HEK293 (cell line): ENCODE data around the gene SLC8A3.

Source experiments
- FEZF1 ChIP-seq: fragments of 450-650 bp; formaldehyde crosslinking; IDR thresholded peaks from 2 replicates; pipeline ENCODE4 v1.5.1; 2016; ENCODE audit warnings: missing biosample characterization, missing genetic modification characterization
- GFI1B ChIP-seq: fragments of 450-650 bp; formaldehyde crosslinking; IDR thresholded peaks from 2 replicates; pipeline ENCODE4 v1.5.1; 2016; ENCODE audit warnings: missing biosample characterization, missing genetic modification characterization
- GLI4 ChIP-seq: fragments of 450-650 bp; formaldehyde crosslinking; IDR thresholded peaks from 2 replicates; pipeline ENCODE4 v1.5.1; 2016; ENCODE audit warnings: missing biosample characterization, missing genetic modification characterization
- GLIS2 ChIP-seq: fragments of 450-650 bp; formaldehyde crosslinking; IDR thresholded peaks from 2 replicates; pipeline ENCODE4 v1.5.1; 2016; ENCODE audit warnings: missing biosample characterization, missing genetic modification characterization
- IKZF3 ChIP-seq: fragments of 450-650 bp; IDR thresholded peaks from 2 replicates; pipeline ENCODE4 v1.5.0; 2018; ENCODE audit warnings: missing biosample characterization, mild to moderate bottlenecking, missing genetic modification characterization, moderate library complexity
- KLF16 ChIP-seq: fragments of 450-650 bp; formaldehyde crosslinking; IDR thresholded peaks from 2 replicates; pipeline ENCODE4 v1.5.1; 2017; ENCODE audit warnings: missing biosample characterization, missing genetic modification characterization
- KLF7 ChIP-seq: fragments of 450-650 bp; formaldehyde crosslinking; IDR thresholded peaks from 2 replicates; pipeline ENCODE4 v1.5.1; 2016; ENCODE audit warnings: missing biosample characterization, missing genetic modification characterization, borderline replicate concordance
- KLF8 ChIP-seq: fragments of 450-650 bp; formaldehyde crosslinking; IDR thresholded peaks from 2 replicates; pipeline ENCODE4 v1.5.1; 2016; ENCODE audit warnings: missing biosample characterization, missing genetic modification characterization
- SCRT2 ChIP-seq: fragments of 450-650 bp; formaldehyde crosslinking; IDR thresholded peaks from 2 replicates; pipeline ENCODE4 v1.5.1; 2016; ENCODE audit warnings: missing biosample characterization, missing genetic modification characterization
- SP2 ChIP-seq: fragments of 450-650 bp; formaldehyde crosslinking; IDR thresholded peaks from 2 replicates; pipeline ENCODE4 v1.5.1; 2016; ENCODE audit warnings: missing biosample characterization, missing genetic modification characterization
- ZBTB20 ChIP-seq: fragments of 450-650 bp; formaldehyde crosslinking; IDR thresholded peaks from 2 replicates; pipeline ENCODE4 v1.5.1; 2016; ENCODE audit warnings: missing biosample characterization, missing genetic modification characterization
- ZEB2 ChIP-seq: fragments of 450-650 bp; formaldehyde crosslinking; IDR thresholded peaks from 2 replicates; pipeline ENCODE4 v1.5.1; 2016; ENCODE audit warnings: missing biosample characterization, missing genetic modification characterization
- ZFP37 ChIP-seq: fragments of 450-650 bp; formaldehyde crosslinking; IDR thresholded peaks from 2 replicates; pipeline ENCODE4 v1.5.1; 2016; ENCODE audit warnings: missing biosample characterization, missing genetic modification characterization
- ZFP41 ChIP-seq: fragments of 450-650 bp; formaldehyde crosslinking; IDR thresholded peaks from 2 replicates; pipeline ENCODE4 v1.5.1; 2016; ENCODE audit warnings: missing biosample characterization, missing genetic modification characterization, borderline replicate concordance
- ZNF146 ChIP-seq: fragments of 450-650 bp; formaldehyde crosslinking; IDR thresholded peaks from 2 replicates; pipeline ENCODE4 v1.5.1; 2016; ENCODE audit warnings: missing biosample characterization, missing genetic modification characterization
- ZNF184 ChIP-seq: fragments of 450-650 bp; IDR thresholded peaks from 2 replicates; pipeline ENCODE4 v1.5.1; 2018; ENCODE audit warnings: missing biosample characterization, mild to moderate bottlenecking, missing genetic modification characterization
- ZNF366 ChIP-seq: fragments of 450-650 bp; formaldehyde crosslinking; conservative IDR thresholded peaks from 2 replicates; pipeline ENCODE4 v1.5.1; 2016; ENCODE audit warnings: missing biosample characterization, missing genetic modification characterization
- ZNF449 ChIP-seq: fragments of 450-650 bp; formaldehyde crosslinking; IDR thresholded peaks from 2 replicates; pipeline ENCODE4 v1.5.1; 2017; ENCODE audit warnings: missing biosample characterization, mild to moderate bottlenecking, missing genetic modification characterization, moderate library complexity
- ZNF510 ChIP-seq: fragments of 450-650 bp; formaldehyde crosslinking; IDR thresholded peaks from 2 replicates; pipeline ENCODE4 v1.5.1; 2018; ENCODE audit warnings: mild to moderate bottlenecking, missing genetic modification characterization, missing biosample characterization; ENCODE audit not compliant: insufficient replicate concordance
- ZNF561 ChIP-seq: fragments of 450-650 bp; IDR thresholded peaks from 2 replicates; pipeline ENCODE4 v1.5.1; 2018; ENCODE audit warnings: missing biosample characterization, missing genetic modification characterization, borderline replicate concordance
- ZNF692 ChIP-seq: fragments of 450-650 bp; formaldehyde crosslinking; IDR thresholded peaks from 2 replicates; pipeline ENCODE4 v1.5.1; 2016; ENCODE audit warnings: missing biosample characterization, missing genetic modification characterization
- ZNF777 ChIP-seq: fragments of 450-650 bp; formaldehyde crosslinking; IDR thresholded peaks from 2 replicates; pipeline ENCODE4 v1.5.1; 2017; ENCODE audit warnings: missing biosample characterization, missing genetic modification characterization, borderline replicate concordance
- TF ChIP-seq, protein P1 (sequence below): fragments of 450-650 bp; formaldehyde crosslinking; IDR thresholded peaks from 2 replicates; pipeline ENCODE4 v1.5.1; 2016; ENCODE audit warnings: missing biosample characterization, missing genetic modification characterization
- TF ChIP-seq, protein P2 (sequence below): fragments of 450-650 bp; formaldehyde crosslinking; conservative IDR thresholded peaks from 2 replicates; pipeline ENCODE4 v1.5.1; 2016; ENCODE audit warnings: low read depth, missing biosample characterization, missing genetic modification characterization
- TF ChIP-seq, protein P3 (sequence below): fragments of 450-650 bp; formaldehyde crosslinking; IDR thresholded peaks from 2 replicates; pipeline ENCODE4 v1.5.1; 2016; ENCODE audit warnings: missing biosample characterization, missing genetic modification characterization
- TF ChIP-seq, protein P4 (sequence below): fragments of 450-650 bp; formaldehyde crosslinking; IDR thresholded peaks from 2 replicates; pipeline ENCODE4 v1.5.1; 2016; ENCODE audit warnings: missing biosample characterization, missing genetic modification characterization

The SLC8A3 gene

GRCh38 chr14:69999261-69999674, 189.5 kb downstream of the SLC8A3 start (continued):
- TF ChIP-seq, protein P1, sequence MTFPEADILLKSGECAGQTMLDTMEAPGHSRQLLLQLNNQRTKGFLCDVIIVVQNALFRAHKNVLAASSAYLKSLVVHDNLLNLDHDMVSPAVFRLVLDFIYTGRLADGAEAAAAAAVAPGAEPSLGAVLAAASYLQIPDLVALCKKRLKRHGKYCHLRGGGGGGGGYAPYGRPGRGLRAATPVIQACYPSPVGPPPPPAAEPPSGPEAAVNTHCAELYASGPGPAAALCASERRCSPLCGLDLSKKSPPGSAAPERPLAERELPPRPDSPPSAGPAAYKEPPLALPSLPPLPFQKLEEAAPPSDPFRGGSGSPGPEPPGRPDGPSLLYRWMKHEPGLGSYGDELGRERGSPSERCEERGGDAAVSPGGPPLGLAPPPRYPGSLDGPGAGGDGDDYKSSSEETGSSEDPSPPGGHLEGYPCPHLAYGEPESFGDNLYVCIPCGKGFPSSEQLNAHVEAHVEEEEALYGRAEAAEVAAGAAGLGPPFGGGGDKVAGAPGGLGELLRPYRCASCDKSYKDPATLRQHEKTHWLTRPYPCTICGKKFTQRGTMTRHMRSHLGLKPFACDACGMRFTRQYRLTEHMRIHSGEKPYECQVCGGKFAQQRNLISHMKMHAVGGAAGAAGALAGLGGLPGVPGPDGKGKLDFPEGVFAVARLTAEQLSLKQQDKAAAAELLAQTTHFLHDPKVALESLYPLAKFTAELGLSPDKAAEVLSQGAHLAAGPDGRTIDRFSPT (tag by site-specific recombination) = peak; percentile 89
- TF ChIP-seq, protein P2, sequence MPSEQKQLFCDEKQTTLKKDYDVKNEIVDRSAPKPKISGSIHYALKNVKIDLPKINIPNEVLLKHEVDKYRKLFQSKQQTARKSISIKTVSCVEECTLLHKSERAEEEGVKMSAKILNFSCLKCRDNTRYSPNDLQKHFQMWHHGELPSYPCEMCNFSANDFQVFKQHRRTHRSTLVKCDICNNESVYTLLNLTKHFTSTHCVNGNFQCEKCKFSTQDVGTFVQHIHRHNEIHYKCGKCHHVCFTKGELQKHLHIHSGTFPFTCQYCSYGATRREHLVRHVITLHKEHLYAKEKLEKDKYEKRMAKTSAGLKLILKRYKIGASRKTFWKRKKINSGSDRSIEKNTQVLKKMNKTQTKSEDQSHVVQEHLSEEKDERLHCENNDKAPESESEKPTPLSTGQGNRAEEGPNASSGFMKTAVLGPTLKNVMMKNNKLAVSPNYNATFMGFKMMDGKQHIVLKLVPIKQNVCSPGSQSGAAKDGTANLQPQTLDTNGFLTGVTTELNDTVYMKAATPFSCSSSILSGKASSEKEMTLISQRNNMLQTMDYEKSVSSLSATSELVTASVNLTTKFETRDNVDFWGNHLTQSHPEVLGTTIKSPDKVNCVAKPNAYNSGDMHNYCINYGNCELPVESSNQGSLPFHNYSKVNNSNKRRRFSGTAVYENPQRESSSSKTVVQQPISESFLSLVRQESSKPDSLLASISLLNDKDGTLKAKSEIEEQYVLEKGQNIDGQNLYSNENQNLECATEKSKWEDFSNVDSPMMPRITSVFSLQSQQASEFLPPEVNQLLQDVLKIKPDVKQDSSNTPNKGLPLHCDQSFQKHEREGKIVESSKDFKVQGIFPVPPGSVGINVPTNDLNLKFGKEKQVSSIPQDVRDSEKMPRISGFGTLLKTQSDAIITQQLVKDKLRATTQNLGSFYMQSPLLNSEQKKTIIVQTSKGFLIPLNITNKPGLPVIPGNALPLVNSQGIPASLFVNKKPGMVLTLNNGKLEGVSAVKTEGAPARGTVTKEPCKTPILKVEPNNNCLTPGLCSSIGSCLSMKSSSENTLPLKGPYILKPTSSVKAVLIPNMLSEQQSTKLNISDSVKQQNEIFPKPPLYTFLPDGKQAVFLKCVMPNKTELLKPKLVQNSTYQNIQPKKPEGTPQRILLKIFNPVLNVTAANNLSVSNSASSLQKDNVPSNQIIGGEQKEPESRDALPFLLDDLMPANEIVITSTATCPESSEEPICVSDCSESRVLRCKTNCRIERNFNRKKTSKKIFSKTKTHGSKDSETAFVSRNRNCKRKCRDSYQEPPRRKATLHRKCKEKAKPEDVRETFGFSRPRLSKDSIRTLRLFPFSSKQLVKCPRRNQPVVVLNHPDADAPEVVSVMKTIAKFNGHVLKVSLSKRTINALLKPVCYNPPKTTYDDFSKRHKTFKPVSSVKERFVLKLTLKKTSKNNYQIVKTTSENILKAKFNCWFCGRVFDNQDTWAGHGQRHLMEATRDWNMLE = peak; percentile 47
- TF ChIP-seq ZBTB20 (tag by site-specific recombination) (peak; percentile 70), ZNF510 (no peak), GFI1B (tag by site-specific recombination) (peak; percentile 72; the same call in 1 of the 2 replicates), ZNF146 (tag by site-specific recombination) (peak; percentile 51; the same call in 1 of the 2 replicates), ZNF366 (tag by site-specific recombination) (peak; percentile 81), IKZF3 (tag by site-specific recombination) (peak; percentile 93), FEZF1 (tag by site-specific recombination) (peak; percentile 83), ZNF692 (peak; percentile 64), KLF7 (tag by site-specific recombination) (peak; percentile 79; the same call in 1 of the 2 replicates), ZNF561 (peak; percentile 81; the same call in 1 of the 2 replicates), SCRT2 (tag by site-specific recombination) (peak; percentile 59; the same call in 1 of the 2 replicates), KLF8 (tag by site-specific recombination) (peak; percentile 86), ZFP41 (tag by site-specific recombination) (no peak), ZNF777 (tag by site-specific recombination) (no peak), ZEB2 (tag by site-specific recombination) (peak; percentile 96), GLI4 (tag by site-specific recombination) (no peak), GLIS2 (tag by site-specific recombination) (peak; percentile 90), ZNF449 (no peak), KLF16 (tag by site-specific recombination) (0 out of 2 replicates have a peak, but pooled peaks have one; percentile 19), ZFP37 (tag by site-specific recombination) (no peak), ZNF184 (tag by site-specific recombination) (0 out of 2 replicates have a peak, but pooled peaks have one; percentile 56), SP2 (peak; percentile 34; the same call in 1 of the 2 replicates)
- TF ChIP-seq, protein P3, sequence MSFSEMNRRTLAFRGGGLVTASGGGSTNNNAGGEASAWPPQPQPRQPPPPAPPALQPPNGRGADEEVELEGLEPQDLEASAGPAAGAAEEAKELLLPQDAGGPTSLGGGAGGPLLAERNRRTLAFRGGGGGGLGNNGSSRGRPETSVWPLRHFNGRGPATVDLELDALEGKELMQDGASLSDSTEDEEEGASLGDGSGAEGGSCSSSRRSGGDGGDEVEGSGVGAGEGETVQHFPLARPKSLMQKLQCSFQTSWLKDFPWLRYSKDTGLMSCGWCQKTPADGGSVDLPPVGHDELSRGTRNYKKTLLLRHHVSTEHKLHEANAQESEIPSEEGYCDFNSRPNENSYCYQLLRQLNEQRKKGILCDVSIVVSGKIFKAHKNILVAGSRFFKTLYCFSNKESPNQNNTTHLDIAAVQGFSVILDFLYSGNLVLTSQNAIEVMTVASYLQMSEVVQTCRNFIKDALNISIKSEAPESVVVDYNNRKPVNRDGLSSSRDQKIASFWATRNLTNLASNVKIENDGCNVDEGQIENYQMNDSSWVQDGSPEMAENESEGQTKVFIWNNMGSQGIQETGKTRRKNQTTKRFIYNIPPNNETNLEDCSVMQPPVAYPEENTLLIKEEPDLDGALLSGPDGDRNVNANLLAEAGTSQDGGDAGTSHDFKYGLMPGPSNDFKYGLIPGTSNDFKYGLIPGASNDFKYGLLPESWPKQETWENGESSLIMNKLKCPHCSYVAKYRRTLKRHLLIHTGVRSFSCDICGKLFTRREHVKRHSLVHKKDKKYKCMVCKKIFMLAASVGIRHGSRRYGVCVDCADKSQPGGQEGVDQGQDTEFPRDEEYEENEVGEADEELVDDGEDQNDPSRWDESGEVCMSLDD (tag by site-specific recombination) = 0 out of 2 replicates have a peak, but pooled peaks have one; percentile 61
- TF ChIP-seq, protein P4, sequence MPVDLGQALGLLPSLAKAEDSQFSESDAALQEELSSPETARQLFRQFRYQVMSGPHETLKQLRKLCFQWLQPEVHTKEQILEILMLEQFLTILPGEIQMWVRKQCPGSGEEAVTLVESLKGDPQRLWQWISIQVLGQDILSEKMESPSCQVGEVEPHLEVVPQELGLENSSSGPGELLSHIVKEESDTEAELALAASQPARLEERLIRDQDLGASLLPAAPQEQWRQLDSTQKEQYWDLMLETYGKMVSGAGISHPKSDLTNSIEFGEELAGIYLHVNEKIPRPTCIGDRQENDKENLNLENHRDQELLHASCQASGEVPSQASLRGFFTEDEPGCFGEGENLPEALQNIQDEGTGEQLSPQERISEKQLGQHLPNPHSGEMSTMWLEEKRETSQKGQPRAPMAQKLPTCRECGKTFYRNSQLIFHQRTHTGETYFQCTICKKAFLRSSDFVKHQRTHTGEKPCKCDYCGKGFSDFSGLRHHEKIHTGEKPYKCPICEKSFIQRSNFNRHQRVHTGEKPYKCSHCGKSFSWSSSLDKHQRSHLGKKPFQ (tag by site-specific recombination) = peak; percentile 66
